IPS-18c (cell line): ENCODE measurements around the gene XYLB.
"Not testable (repeated sequence)": the region's sequence is repeated elsewhere in the genome, so short reads cannot be mapped to it uniquely, and the experiment has no call there.

ENCODE experiments used
- H3K4me3 ChIP-seq: 2 replicates; pipeline ENCODE4 v1.7.0; 2013; ENCODE audit warnings: low read depth, mild to moderate bottlenecking, low read length, moderate library complexity; ENCODE audit not compliant: insufficient read depth
- H3K9me3 ChIP-seq: one replicate; pipeline ENCODE4 v1.6.1; 2013; ENCODE audit warnings: mild to moderate bottlenecking, low read length, moderate library complexity; ENCODE audit not compliant: control insufficient read depth, insufficient read depth

XYLB gene

DNA sequence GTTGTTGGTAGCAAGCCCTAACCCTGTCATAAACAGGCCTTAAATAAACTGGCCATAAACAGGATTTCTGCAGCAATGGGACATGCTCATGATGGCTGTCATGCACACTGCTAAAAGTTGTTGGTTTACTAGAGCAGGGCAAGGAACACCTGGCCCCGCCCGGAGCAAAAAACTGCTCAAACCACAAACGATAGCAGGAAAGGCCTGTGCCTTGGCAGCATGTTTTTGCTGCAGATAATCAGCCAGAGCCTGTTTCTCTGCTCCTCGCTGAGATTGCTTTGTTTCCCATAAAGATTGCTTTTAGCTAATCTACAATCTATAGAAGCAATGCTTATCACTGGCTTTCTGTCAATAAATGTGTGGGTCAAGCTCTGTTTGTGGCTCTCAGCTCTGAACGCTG lies 74.2 kb downstream of the XYLB start:
- not testable (repeated sequence) for H3K9me3 ChIP-seq, H3K4me3 ChIP-seq

DNA sequence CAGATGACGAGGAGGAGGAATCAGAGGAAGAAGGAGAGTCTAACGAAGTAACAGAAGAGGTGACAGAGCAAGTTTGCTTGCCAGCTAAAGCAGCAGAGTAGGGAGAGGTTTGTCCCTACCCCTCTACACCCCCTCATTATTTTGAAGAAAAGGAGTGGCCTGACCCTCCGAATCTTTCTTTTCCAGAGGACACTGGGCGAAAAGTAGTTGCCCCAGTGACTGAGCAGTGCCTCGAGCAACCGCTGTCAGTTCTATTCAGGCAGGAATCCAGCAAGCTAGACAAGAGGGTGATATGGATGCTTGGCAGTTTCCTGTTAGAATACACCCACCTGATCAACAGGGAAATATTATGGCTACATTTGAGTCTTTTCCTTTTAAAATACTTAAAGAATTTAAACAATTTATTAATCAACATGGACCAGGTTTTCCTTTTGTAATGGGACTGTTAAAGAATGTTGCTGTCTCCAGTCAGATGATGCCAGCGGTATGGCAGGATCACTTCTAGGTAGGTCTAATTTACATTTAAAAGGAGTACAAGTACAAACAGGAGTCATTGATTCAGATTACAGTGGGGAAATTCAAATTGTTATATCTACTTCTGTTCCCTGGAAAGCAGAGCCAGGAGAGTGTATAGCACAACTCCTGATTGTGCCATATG lies 75.2 kb downstream of the XYLB start:
- H3K4me3 ChIP-seq: no peak overlapping the region
- no peaks in the 10 kb centered on the region for H3K9me3 ChIP-seq

DNA sequence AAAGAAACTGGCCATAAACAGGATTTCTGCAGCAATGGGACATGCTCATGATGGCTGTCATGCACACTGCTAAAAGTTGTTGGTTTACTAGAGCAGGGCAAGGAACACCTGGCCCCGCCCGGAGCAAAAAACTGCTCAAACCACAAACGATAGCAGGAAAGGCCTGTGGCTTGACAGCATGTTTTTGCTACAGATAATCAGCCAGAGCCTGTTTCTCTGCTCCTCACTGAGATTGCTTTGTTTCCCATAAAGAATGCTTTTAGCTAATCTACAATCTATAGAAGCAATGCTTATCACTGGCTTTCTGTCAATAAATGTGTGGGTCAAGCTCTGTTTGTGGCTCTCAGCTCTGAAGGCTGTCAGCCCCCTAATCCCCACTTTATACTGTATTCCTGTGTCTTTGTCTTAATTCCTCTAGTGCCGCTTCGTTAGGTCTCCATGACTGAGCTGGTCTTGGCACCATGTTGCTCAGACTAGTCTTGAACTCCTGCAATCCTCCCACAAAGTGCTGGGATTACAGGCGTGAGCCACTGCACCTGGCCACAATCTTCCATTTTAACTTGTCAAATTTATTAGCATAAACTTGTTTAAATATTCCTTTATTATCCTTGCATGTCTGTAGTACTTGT lies 80.3 kb downstream of the XYLB start:
- not testable (repeated sequence) for H3K4me3 ChIP-seq, H3K9me3 ChIP-seq

DNA sequence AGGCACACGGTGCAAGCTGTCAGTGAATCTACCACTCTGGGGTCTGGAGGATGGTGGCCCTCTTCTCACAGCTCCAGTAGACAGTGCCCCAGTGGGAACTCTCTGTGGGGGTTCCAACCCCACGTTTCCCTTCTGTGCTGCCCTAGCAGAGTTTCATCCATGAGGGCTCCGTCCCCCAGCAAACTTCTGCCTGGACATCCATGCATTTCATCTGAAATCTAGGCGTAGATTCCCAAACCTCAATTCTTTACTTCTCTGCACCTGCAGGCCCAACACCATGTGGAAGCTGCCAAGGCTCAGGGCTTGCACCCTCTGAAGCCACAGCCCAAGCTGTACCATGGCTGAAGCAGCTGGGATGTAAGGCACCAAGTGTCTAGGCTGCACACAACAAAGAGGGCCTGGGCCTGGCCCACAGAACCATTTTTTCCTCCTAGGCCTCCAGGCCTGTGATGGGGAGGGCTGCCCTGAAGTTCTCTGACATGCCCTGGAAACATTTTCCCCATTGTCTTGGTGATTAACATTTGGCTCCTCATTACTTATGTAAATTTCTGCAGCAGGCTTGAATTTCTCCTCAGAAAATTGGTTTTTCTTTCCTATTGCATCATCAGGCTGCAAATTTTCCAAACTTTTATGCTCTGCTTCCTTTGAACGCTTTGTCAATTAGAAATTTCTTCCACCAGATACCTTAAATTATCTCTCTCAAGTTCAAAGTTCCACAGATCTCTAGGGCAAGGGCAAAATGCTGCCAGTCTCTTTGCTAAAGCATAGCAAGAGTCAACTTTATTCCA lies 86.5 kb downstream of the XYLB start:
- peaks cover 19% of the 10 kb centered on the region for H3K9me3 ChIP-seq
- H3K4me3 ChIP-seq: not testable (repeated sequence)

DNA sequence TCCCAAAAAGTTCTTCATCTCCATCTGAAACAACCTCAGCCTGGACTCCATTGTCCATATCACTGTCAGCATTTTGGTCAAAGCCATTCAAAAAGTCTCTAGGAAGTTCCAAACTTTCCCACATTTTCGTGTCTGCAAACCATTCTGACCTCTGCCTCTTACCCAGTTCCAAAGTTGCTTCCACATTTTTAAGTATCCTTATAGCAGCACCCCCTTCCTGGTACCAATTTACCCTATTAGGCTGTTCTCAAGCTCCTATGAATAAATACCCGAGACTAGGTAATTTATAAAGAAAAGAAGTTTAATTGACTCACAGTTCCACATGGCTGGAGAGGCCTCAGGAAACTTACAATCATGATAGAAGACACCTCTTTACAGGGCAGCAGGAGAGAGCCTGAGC lies 87.1 kb downstream of the XYLB start:
- H3K4me3 ChIP-seq: not testable (repeated sequence)
- peaks cover 21% of the 10 kb centered on the region for H3K9me3 ChIP-seq

DNA sequence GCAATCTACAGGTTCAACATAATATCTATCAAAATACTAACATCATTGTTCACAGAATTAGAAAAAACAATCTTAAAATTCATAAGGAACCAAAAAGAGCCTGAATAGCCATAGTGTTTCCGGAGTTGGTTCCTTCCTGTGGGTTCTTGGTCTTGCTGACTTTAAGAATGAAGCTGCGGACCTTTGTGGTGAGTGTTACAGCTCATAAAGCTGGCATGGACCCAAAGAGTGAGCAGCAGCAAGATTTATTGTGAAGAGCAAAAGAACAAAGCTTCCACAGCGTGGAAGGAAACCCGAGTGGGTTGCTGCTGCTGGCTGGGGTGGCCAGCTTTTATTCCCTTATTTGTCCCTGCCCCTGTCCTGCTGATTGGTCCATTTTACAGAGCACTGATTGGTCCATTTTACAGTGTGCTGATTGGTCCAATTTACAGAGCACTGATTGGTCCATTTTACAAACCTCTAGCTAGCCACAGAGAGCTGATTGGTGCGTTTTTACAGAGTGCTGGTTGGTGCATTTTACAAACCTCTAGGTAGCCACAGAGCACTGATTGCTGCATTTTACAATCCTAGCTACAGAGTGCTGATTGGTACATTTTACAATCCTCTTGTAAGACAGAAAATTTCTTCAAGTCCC lies 92.0 kb downstream of the XYLB start:
- not testable (repeated sequence) for H3K9me3 ChIP-seq, H3K4me3 ChIP-seq

DNA sequence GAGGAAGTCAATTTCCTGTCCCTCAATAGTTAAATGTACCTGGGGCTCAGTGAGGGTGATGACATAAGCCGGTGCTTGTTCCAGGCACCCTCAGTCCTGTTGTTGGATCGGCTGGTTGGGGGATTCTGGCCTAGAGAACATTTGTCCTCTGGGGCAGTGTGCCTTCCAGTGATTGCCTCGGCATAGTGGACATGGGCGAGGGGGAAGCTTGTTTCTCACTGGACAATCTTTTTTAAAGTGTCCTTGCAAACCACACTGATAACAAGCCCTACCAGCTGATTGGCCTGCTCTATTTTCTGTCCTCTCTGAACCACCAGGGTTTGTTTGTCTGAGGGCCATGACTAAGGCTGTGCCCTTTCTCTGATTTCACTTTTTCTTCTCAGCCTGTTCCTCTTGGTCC lies 96.6 kb downstream of the XYLB start:
- not testable (repeated sequence) for H3K9me3 ChIP-seq, H3K4me3 ChIP-seq

DNA sequence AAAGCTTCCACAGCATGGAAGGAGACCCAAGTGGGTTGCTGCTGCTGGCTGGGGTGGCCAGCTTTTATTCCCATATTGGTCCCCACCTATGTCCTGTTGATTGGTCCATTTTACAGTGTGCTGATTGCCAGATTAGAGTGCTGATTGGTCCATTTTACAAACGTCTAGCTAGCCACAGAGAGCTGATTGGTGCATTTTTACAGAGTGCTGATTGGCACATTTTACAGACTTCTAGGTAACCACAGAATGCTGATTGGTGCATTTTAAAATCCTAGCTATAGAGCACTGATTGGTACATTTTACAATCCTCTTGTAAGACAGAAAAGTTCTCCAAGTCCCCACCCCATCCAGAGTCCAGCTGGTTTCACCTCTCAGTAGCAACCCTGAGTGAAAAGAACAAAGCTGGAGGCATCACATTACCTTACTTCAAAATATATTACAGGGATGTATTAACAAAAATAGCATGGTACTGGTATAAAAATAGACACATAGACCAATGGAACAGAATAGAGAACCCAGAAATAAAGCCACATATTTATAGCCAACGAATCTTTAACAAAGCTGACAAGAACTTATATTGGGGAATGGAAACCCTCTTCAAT lies 99.6 kb downstream of the XYLB start:
- Histone ChIP-seq H3K9me3 (no peaks in the 10 kb centered on the region), H3K4me3 (no peak overlapping the region)

DNA sequence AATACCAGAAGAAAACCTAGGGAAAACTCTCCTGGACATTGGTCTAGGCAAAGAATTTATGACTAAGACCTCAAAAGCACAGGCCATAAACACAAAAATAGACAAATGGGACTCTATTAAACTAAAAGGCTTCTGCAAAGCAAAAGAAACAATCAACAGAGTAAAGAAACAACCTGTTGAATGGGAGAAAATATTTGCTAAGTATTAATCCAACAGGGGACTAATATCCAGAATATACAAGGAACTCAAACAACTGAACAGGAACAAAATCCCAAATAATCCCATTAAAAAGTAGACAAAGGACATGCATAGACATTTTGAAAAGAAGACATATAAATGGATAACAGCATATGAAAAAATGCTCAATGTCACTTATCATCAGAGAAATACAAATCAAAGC lies 100.2 kb downstream of the XYLB start:
- Histone ChIP-seq H3K9me3 (no peaks in the 10 kb centered on the region), H3K4me3 (no peak overlapping the region)

DNA sequence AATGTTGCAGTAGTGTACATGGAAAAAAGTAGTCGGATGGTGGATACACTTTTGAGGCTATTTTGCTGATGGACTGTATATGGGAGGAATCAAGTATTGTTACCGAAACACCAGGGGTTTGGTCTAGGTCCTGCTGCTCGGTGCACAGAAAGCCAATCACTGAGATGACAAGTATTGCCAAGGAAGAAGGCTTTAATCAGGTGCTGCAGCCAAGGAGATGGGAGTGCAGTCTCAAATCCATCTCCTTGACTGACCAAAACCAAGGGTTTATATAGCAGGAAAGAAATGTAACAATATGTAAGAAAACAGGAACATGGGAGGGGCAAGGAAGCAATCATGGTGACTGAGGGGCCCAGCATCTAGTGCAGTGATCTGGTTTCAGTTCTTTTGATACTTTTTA lies 104.3 kb downstream of the XYLB start:
- no peaks in the 10 kb centered on the region for H3K9me3 ChIP-seq

DNA sequence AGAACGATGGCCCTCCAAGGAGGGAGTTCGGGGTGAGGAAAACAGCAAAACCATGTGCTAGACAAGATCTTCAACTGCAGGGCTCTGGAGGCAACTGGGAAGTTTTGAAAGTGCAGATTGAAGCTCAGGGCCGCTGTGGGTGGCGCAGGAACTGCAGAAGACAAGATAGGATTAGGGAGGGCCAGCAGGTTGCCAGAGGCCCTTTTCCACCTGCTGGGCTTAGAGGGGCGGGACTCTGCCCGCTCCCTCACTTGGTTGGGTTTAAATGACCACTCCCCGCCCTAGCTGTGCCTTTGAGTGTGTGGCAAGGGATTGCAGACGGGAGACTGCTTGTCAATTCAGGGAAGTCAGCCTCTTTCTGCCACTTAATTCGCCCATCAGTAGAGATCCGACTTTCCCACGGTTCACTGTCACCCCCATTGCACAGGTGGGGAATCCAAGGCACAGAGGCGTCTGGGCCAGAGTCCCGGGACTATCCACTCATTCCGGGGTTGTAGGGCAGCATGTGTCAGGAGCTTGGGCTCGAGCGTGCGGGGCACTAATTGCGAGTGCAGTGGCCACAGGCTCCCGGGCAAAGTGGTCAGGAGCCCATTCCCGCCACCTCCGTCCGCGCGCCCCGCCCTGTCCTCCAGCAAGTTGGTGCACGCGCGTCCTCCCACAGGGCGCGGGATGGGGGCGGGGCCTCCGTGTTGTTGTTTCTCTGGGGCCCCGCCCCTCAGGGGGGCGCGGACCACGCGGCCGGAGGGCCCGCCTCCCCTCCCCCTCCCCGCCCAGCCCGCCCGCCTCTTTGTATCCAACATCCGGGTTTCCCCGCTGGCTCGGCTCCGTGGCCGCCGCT lies 106.7 kb downstream of the XYLB start, which contains the start of gene ACVR2B:
Gene ACVR2B (plus strand): TSS at position 816 of the 838 bp plus-strand sequence. CDS start 433 bp downstream, outside the sequence.
- no peaks in the 10 kb centered on the region for H3K9me3 ChIP-seq
- H3K4me3 ChIP-seq: peak within 1 kb of the TSS; percentile 71

More for the DNA sequence above, 104.3 kb downstream of the XYLB start:
- no peak overlapping the region for H3K4me3 ChIP-seq

DNA sequence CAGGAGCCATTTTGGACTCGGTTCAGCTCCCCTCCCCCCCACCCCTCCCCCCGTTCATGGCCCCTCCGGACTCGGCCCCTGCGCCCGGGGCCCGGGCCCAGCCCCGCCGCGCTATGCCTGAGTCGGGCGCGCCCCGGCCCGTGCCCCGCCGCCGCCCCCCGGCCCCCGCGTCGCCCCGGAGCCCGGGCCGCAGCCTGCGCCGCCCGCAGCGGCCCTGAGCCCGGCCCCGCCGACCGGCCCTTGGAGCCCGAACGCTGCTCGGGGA lies 107.3 kb downstream of the XYLB start:
- Histone ChIP-seq H3K9me3 (no peaks in the 10 kb centered on the region), H3K4me3 (peak overlapping the region; percentile 71)

DNA sequence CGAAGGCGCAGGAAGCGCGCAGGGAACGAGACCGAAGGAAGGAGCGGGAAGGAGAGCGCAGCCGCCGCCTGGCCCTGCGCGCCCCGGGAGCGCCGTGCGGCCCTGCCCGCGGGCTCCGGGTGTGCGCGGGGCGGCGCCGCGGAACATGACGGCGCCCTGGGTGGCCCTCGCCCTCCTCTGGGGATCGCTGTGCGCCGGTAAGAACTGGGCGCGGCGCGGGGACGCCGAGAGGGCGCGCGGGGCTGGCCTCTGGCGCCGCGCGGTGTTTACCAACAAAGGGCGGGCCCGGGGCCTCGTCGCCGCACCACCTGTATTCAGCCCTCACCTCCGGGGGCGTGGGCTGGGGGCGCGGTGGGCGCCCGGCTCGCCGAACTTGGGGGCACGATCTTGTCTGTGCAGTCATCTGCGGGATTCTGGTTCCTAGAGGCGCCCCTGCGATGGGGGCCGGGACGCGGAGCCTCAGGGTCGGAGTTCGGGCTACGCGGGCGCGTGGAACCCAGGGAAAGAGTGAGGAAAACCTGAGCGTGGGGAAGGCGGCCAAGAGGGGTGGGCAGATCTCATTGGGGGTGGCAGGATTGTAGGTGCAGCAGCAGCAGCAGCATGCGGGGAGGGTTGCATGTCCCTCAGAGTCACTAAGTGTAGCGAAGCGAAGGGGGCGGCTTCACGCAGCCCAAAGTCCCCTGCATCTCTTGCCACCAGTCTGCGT lies 107.7 kb downstream of the XYLB start:
- Histone ChIP-seq H3K9me3 (no peaks in the 10 kb centered on the region), H3K4me3 (peak overlapping the region; percentile 71)

DNA sequence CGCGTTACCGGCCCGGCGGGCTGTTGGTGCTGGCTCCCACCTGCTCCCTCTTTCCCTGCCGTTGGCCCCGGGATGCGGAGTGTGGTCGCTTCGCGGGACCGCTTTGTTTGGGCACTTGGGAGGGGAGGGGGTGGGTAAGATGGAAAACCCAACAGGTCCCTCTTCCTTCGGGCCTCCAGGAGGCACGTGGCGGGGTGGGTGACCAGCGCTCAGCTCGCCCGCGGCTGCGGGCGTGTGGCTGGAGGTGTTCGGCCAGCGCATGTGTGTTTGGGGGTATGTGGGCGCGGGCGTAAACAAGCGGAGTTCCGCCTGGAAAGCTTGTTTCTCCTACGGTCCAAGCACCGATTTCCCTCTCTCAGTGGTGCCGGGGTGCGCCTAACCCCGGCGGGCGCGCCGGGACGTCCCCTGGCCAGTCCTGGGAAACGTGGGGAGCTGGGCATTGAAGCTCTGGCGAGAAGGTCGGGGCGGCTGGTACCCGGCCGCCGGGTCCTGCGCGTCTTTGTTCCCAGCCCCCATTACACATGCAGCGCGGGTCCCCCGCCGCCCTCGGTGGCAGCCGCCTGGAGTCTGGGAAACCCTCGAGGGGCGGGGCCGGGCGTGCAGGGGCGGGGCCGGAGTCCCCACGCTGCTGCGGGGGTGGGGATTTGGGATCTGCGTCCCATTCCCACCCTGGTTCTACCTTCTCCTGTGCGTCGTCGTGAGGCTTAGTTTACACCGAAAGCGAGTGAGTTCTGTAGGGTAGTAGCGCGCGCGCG lies 108.5 kb downstream of the XYLB start:
- Histone ChIP-seq H3K4me3 (peak overlapping the region; percentile 71), H3K9me3 (no peaks in the 10 kb centered on the region)

DNA sequence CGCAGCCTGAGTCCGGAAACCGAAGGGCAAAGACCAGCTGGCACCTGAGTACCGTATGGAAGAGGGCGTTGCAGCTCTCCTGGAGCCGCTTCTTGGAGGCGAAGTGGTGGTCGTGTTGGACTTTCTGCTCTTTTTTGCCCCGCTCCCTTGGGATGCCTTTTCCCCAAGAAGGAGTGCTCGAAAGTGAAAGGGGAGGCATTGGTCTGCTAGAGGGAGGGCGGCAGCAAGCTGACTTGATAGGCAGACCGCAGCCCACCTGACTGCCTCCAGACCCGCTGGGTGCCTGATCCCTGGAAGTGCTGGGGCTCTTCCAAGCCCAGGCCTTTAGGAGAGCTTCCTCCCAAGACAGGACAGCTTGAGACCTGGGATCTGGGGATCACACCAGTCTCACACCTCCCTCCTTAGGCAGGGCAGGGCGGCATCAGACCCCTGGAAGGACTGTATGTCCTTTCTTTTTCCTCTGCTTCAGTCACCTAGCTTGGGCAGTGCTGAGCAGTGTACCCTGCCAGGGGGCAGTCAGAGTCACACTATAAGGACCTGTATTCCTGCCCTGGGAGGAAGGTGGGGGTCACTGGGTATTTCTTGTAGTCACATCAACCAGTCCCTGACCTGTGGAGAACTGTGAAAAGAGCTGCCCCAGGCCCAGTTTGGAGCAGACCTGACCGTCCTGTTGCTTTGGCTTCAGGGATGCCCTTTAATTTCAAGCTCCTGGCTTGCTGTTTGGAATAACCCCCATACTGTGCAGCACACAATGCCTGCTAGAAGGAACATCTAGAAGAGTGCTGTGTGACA lies 109.2 kb downstream of the XYLB start:
- peak overlapping the region; percentile 71 for H3K4me3 ChIP-seq
- no peaks in the 10 kb centered on the region for H3K9me3 ChIP-seq
